ENCODE measurements around the gene KRTAP10-11.

The KRTAP10-11 gene

DNA sequence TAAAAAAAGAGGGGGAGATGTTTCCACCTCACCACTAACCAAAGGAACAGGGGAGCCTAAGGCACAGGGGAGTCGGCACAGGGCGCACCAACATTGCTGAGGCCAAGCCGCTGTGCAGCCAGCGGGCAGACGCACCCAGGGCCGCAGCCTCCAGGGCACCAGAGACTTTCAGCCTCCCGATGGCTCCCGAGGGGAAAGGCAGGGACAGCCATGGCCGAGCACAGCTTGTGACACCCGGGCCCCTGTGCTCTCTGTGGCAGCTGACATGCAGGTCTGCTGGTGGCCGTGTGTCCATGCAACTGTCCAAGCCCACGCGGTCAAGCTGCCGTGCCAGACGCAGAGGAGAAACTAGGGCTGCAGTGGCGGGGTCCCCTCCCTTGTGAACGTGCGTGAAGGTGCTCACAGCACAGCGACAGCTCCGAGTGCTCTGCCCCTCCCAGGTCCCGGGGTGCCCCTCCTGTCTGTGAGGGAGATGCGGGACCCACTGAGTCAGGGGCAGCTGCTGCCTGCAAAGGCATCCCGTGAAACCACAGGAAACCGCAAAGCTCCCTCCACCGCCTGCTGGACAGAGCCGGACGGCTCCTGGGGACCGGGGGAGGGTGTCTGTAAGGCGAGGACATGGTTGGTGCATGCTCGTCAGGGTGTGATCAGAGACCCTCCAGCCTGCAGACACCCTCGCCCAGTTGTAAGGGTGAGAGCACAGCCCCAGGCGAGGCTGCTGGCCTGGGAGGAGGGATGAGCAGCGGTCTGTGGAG, 2.5 kb downstream of the KRTAP10-11 start:
- H3K9ac ChIP-seq: no peak overlapping the region
- no peak overlapping the region for H3K27ac ChIP-seq
- no peaks in the 10 kb centered on the region for H3K79me2 ChIP-seq
- H3K9me3 ChIP-seq (ENCODE audit: control insufficient read depth, low read length): no peaks in the 10 kb centered on the region
- no peak overlapping the region for H3K4me3 ChIP-seq (ENCODE audit: low read depth, low read length)
- H3K4me1 ChIP-seq: no peaks in the 10 kb centered on the region
- H2AFZ ChIP-seq: no peak overlapping the region
- TF ChIP-seq CTCF (IDR thresholded peaks at IDR 0.05): no peak
- H3K27me3 ChIP-seq (ENCODE audit: control insufficient read depth, insufficient read depth, low read length): no peaks in the 10 kb centered on the region
- H3K36me3 ChIP-seq (ENCODE audit: control insufficient read depth, insufficient read depth, low read length): no peaks in the 10 kb centered on the region
- no peak overlapping the region for H3K4me2 ChIP-seq (ENCODE audit: low read length)

- no peaks in the 10 kb centered on the region for H3K4me1 ChIP-seq
Observed at GRCh38 chr21:44649521-44650100, 3.4 kb downstream of the KRTAP10-11 start.

DNA sequence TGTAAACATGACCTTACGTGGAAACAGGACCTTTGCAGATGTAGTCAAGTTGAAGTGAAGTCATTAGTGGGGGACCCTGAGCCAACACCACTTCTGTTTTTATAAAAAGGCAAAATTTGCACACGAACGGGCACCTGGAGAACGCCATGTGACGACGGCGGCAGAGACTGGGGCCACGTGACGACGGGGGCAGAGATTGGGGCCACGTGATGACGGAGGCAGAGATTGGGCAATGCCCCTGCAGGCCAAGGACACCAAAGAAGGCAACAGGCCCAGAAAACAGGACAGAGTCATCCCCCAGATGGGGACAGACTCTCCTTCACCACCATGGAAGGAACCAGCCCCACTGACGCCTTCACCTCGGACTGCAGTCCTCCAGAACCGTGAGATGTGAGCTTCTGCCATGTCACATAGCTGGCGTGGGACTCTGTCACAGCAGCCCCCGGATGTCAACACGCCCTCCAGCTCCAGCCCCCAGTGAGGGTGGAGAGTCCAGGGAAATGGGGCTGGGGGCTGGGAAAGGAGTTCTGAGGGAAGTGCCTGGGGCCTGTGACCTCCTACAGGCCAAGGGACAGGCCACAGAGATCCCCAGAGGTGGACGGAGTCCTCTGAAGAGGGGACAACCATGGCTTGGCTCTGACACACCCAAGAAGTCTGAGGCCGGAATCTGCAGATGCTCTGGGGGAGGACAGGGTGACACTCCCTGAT, 4.2 kb downstream of the KRTAP10-11 start:
- Histone ChIP-seq H3K79me2 (no peaks in the 10 kb centered on the region), H2AFZ (no peak overlapping the region), H3K9me3 (ENCODE audit: control insufficient read depth, low read length) (no peaks in the 10 kb centered on the region), H3K4me3 (ENCODE audit: low read depth, low read length) (no peak overlapping the region), H3K36me3 (ENCODE audit: control insufficient read depth, insufficient read depth, low read length) (no peaks in the 10 kb centered on the region), H3K4me1 (no peaks in the 10 kb centered on the region), H3K27me3 (ENCODE audit: control insufficient read depth, insufficient read depth, low read length) (no peaks in the 10 kb centered on the region), H3K9ac (no peak overlapping the region), H3K27ac (no peak overlapping the region), H3K4me2 (ENCODE audit: low read length) (no peak overlapping the region)
- TF ChIP-seq CTCF (IDR thresholded peaks at IDR 0.05): no peak

More at GRCh38 chr21:44649521-44650100, 3.4 kb downstream of the KRTAP10-11 start:
- H3K4me3 ChIP-seq (ENCODE audit: low read depth, low read length): no peak overlapping the region
- H3K9ac ChIP-seq: no peak overlapping the region
- no peaks in the 10 kb centered on the region for H3K79me2 ChIP-seq
- H3K4me2 ChIP-seq (ENCODE audit: low read length): no peak overlapping the region
- H3K27me3 ChIP-seq (ENCODE audit: control insufficient read depth, insufficient read depth, low read length): no peaks in the 10 kb centered on the region
- no peaks in the 10 kb centered on the region for H3K36me3 ChIP-seq (ENCODE audit: control insufficient read depth, insufficient read depth, low read length)
- H3K9me3 ChIP-seq (ENCODE audit: control insufficient read depth, low read length): no peaks in the 10 kb centered on the region
- no peak overlapping the region for H3K27ac ChIP-seq
- no peak for TF ChIP-seq CTCF (IDR thresholded peaks at IDR 0.05)
- H2AFZ ChIP-seq: no peak overlapping the region

DNA sequence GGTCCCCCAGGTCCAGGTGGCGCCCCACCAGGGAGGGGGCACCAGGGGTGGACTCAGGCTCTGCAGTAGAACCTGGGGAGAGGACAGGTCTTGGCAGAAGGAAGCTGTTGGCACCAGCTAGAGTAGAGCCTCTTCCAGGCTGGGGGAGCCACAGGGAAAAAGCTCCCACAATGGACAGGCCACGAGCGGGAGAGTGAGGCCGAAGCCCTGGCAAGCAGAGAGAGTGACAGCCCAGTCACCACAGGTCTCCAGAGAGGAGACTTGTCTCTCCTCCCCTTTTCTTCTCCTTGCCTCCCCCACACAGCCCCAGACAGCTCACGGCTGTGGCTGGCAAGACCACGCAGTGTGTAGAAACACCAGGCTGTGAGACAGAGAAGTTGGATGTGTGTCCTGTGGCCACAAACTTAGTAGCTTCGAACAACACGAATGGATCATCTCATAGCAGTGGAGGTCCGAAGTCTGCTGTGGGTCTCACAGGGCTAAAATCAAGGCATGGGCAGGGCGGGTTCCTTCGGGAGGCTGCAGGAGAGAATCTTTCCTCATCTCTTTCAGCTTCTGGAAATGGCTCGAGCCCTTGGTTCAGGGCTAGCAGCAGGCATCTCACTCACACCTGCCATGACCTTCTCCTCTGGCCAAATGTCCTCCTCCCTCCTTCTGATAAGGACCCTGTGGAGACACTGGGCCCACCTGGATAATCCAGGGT, 4.9 kb downstream of the KRTAP10-11 start:
- Histone ChIP-seq H3K9me3 (ENCODE audit: control insufficient read depth, low read length) (no peaks in the 10 kb centered on the region), H3K4me3 (ENCODE audit: low read depth, low read length) (no peak overlapping the region), H3K9ac (no peak overlapping the region), H3K36me3 (ENCODE audit: control insufficient read depth, insufficient read depth, low read length) (no peaks in the 10 kb centered on the region), H2AFZ (no peak overlapping the region), H3K79me2 (no peaks in the 10 kb centered on the region), H3K4me1 (no peaks in the 10 kb centered on the region), H3K4me2 (ENCODE audit: low read length) (no peak overlapping the region), H3K27ac (no peak overlapping the region), H3K27me3 (ENCODE audit: control insufficient read depth, insufficient read depth, low read length) (no peaks in the 10 kb centered on the region)
- no peak for TF ChIP-seq CTCF (IDR thresholded peaks at IDR 0.05)

Measured in parathyroid adenoma (tissue), 2 donors.